Heart left ventricle (tissue), 13 donors: ENCODE data around the gene PMF1.

Experiments used
- POLR2A ChIP-seq, 2 donors: fragments of 450-650 bp; IDR thresholded peaks; one replicate each; pipeline ENCODE4 v1.6.1; 2017; ENCODE audit warnings: antibody characterized with exemption in 2 of 2, mild to moderate bottlenecking in 2 of 2, moderate library complexity in 2 of 2
- TF ChIP-seq, protein P1 (sequence below), 12 donors: fragments of 200-600 bp; sonication (generic) in 4 of 12; IDR thresholded peaks; one replicate each; pipeline versions ENCODE4 v1.5.0 to v1.8.0; 2018 to 2022; ENCODE audit warnings: antibody characterized with exemption in 12 of 12, mild to moderate bottlenecking in 5 of 12
- donor health status: ischemic (EF 13 %, LVEDD 7.1; RV severe dilation, severe dysfunction).
- donor health status: DM: no; HTN: yes; CAD: no.
- donor health status: DM: no; HTN: no; CAD: no.
- donor health status: ischemic (EF 25% LVEDD 6.9; RV normal size, moderate dysfunction).
- donor health status: ischemic (EF 25% LVEDD 5.7; RV mildly dilated, moderate dysfunction).
- donor health status: ischemic (EF 35%, LVEDD 5.7; RV mildly dilated, moderate dysfunction).
- donor health status: nonischemic (EF 11% LVEDD 7.7; RV severe dilation, severe dysfunction).
- donor health status: DM: yes; HTN: yes; CAD: no.
- donor health status: PGD.
- donor health status: ischemic (EF 29% LVEDD 5.4; RV normal size, mild dysfunction).
- donor health status: nonischemic (EF 23%, LVEDD 6.1; RV moderate dilation, normal function).

DNA sequence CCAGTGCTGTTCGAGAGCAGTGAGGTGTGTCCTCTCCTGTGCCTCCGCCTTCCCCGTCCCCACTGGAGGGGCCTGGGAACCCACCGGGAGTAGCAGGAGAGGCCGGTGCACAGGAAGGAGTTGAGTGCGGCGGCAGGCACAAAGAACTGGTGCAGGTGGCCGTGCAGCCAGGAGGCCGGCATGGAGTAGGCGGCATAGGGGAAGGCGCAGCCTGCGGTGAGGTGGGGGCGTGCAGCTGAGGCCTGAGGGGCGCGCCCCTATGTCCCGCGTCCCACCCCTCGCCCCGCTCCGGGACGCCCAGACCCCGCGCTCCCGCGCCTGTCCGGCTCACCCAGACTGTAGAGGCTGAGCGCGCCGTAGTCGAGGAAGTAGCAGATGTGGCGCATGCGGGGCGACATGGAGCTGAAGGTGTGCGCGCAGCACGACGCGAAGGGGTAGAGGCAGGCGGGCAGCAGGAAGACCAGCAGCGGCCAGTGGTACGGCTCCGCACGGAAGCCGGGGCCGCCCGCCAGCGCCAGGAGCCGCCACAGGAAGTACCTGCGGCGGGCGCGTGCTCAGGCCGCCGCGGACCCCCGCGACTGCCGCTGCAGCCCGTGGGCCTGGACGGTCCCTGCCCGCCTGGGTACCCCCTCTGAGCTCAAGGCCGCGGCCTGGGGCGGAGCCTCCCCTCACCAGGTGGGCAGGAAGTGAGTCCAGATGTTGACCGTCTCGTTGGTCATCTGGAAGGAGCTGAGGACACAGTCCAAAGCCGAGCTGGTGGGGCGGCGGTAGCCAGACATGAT lies 32.8 kb downstream of the PMF1 start:
- TF ChIP-seq POLR2A (IDR thresholded peaks at IDR 0.05), result no peak
- TF ChIP-seq, protein P1, sequence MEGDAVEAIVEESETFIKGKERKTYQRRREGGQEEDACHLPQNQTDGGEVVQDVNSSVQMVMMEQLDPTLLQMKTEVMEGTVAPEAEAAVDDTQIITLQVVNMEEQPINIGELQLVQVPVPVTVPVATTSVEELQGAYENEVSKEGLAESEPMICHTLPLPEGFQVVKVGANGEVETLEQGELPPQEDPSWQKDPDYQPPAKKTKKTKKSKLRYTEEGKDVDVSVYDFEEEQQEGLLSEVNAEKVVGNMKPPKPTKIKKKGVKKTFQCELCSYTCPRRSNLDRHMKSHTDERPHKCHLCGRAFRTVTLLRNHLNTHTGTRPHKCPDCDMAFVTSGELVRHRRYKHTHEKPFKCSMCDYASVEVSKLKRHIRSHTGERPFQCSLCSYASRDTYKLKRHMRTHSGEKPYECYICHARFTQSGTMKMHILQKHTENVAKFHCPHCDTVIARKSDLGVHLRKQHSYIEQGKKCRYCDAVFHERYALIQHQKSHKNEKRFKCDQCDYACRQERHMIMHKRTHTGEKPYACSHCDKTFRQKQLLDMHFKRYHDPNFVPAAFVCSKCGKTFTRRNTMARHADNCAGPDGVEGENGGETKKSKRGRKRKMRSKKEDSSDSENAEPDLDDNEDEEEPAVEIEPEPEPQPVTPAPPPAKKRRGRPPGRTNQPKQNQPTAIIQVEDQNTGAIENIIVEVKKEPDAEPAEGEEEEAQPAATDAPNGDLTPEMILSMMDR (IDR thresholded peaks at IDR 0.05), result no peak
